Activated CD4-positive, CD25-positive, alpha-beta regulatory T cell treated with anti-CD3 and anti-CD28 coated beads, Interleukin-2, amount 50 U/mL, for 24 hours (primary cell): ENCODE results near the gene STXBP1.

Experiments
- ATAC-seq, 2 donors: fragments of 150-1000 bp; cut with Tn5 transposase; one replicate each; pipeline ENCODE4 v1.10.0; 2021; ENCODE audit warnings: mild to moderate bottlenecking in 1 of 2, moderate library complexity in 1 of 2

STXBP1 gene

GRCh38 chr9:127739614-127740330, 127.7 kb downstream of the STXBP1 start:
- no peak for ATAC-seq

- no peak for ATAC-seq
These were observed 129.9 kb downstream of the STXBP1 start for GRCh38 chr9:127741831-127742434.
